ENCODE measurements around the gene DAB2IP. TPM values are rescaled to one million over a fixed set of nuclear protein-coding genes. Genes with fewer than 3 reads are reported as not detected.

The DAB2IP gene
- total and polyA plus RNA-seq, 2 of the 4 experiments (the other 2 are of a cell fraction), result 5.6 to 17.2 TPM

DNA sequence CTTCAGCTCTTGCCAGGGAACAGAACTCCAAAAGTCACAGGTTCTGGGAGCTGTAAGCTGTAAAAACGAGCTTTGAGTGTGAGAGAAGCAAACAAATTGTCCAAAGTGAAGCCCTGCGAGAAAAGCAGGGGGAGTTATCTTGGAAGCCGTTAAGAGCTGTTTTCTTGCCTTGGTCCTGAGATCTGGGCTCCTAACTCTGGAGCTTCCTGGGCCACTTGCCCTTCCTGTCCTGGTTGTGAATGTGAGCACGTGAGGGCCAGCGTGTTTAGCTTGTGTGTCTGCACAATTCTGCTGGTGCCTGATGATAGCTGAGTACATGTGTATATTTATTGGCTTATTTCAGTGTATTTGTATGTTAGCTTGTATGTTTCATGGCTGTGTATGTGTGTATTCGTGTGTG, 40.5 kb downstream of the DAB2IP start:
- dilution Hi-C loops (cut with HindIII; ENCODE audit: low sequenced_read_pairs, unreplicated experiment), result no loop called here
- Histone ChIP-seq H3K14ac (replicated peaks; ENCODE audit: low read depth, low read length) (no peak overlapping the region), H3K56ac (ENCODE audit: extremely low read depth, insufficient read depth, low read length) (no peak overlapping the region), H4K8ac (ENCODE audit: low read depth in 2 of 2, low read length in 2 of 2) (no peak overlapping the region), H4K5ac (ENCODE audit: low read depth, low read length) (no peak overlapping the region), H3K9me1 (ENCODE audit: insufficient read depth, low read length) (peaks cover 18% of the 10 kb centered on the region), H2AK9ac (replicated peaks; ENCODE audit: low read depth, low read length, poor library complexity) (no peak overlapping the region), H3K27me3 (ENCODE audit: control insufficient read depth, insufficient read depth, low read length) (no peaks in the 10 kb centered on the region), H3K4me1 (ENCODE audit: control insufficient read depth, insufficient read depth, low read length) (peaks cover 14% of the 10 kb centered on the region), H2BK20ac (ENCODE audit: low read depth, low read length) (no peak overlapping the region), H2BK120ac (ENCODE audit: low read depth, low read length) (no peak overlapping the region), H4K91ac (ENCODE audit: insufficient read depth, low read depth, low read length) (no peak overlapping the region), H2AFZ (replicated peaks; ENCODE audit: low read length, poor library complexity) (no peak overlapping the region), H4K20me1 (ENCODE audit: insufficient read depth, low read length) (peaks cover 14% of the 10 kb centered on the region), H3K36me3 (ENCODE audit: control insufficient read depth, insufficient read depth, low read length) (no peaks in the 10 kb centered on the region), H2BK5ac (ENCODE audit: low read depth, low read length, poor library complexity, severe bottlenecking) (no peak overlapping the region), H2BK15ac (ENCODE audit: low read depth, low read length) (no peak overlapping the region), H3K4ac (ENCODE audit: low read depth, low read length) (no peak overlapping the region; the same call in 1 of the 2 replicates), H3K9me3 (ENCODE audit: control insufficient read depth, insufficient read depth, low read length) (no peaks in the 10 kb centered on the region), H3K79me1 (ENCODE audit: low read depth in 1 of 2, low read length in 2 of 2) (peaks cover 0 to 10% of the 10 kb centered on the region in 2 experiments; a peak in 2 of 4 replicates), H3K9ac (ENCODE audit: low read depth, low read length) (no peak overlapping the region), H3K27ac (ENCODE audit: insufficient read depth, low read length) (no peak overlapping the region), H3K18ac (ENCODE audit: low read depth, low read length) (no peak overlapping the region), H2AK5ac (ENCODE audit: low read depth, low read length) (peak overlapping the region; percentile 86), H3K4me2 (ENCODE audit: low read depth, low read length) (no peak overlapping the region), H3K23ac (ENCODE audit: low read depth, low read length) (0 out of 2 replicates have a peak overlapping the region, but pooled peaks have one; percentile 44), H3K4me3 (ENCODE audit: insufficient read depth, low read depth, low read length) (no peak overlapping the region)
- ATAC-seq (ENCODE audit: low read depth), result no peak
- DNase-seq, result no peak
- in situ Hi-C loops (cut with MboI; ENCODE audit: low sequenced_read_pairs), result no loop called here
- 55% methylated on average over 3 of the region's 6 CpGs; no CpG with 5 or more reads in 1 of the 2 experiments for WGBS, 2 experiments (ENCODE audit: extremely low coverage in 2 of 2, insufficient read length in 1 of 2)
- TF ChIP-seq MAFK (IDR thresholded peaks at IDR 0.05; ENCODE audit: low read depth, low read length) (no peak), BHLHE40 (IDR thresholded peaks at IDR 0.05; ENCODE audit: low read depth, low read length) (no peak), MAZ (IDR thresholded peaks at IDR 0.05; ENCODE audit: borderline replicate concordance, low read depth, low read length) (no peak), RFX5 (IDR thresholded peaks at IDR 0.05; ENCODE audit: low read depth, low read length) (no peak), MXI1 (IDR thresholded peaks at IDR 0.05; ENCODE audit: borderline replicate concordance, low read depth, low read length) (no peak)
- POLR2A ChIA-PET (ENCODE audit: unreplicated experiment), result no interaction called here
- BruUV-seq (replicated peaks), result no TSS peak
- CTCF ChIA-PET, result interaction anchor here (0.6 to 1.2 kb wide), 2 partner anchors 8 to 333 kb away, joined by 3 read pairs; no protein-coding TSS in a partner anchor
- intact Hi-C loops (cut with micrococcal nuclease), result no loop called here
